Fibroblast of villous mesenchyme (primary cell): ENCODE results near the gene PALM2AKAP2. TPM values are rescaled to one million over a fixed set of nuclear protein-coding genes. Genes with fewer than 3 reads are reported as not detected.

Experiments used
- DNase-seq: peaks from one replicate; pipeline ENCODE4 v3.0.0-alpha.2; 2010; ENCODE audit warnings: low read depth
- H3K4me3 ChIP-seq: 2 replicates; pipeline ENCODE4 v1.5.1; 2011; ENCODE audit warnings: low read depth, mild to moderate bottlenecking, low read length
- CTCF ChIP-seq: IDR thresholded peaks from 2 replicates; pipeline ENCODE4 v1.5.1; 2012; ENCODE audit warnings: low read depth, mild to moderate bottlenecking, low read length; ENCODE audit not compliant: insufficient read depth
- total RNA-seq: library from RNA; depleted of rRNA; stranded (reverse); fragments of >200 nt; gene quantifications from 2 replicates; pipeline ENCODE4 v1.2.3, GENCODE V29; 2012

Gene PALM2AKAP2
- 24.5 and 31.5 TPM in 2 replicates for total RNA-seq

- peak; percentile 1 for TF ChIP-seq CTCF
- peak within 1 kb of the TSS; percentile 71 for H3K4me3 ChIP-seq
- DNase-seq: peak; percentile 58
Observed at GRCh38 chr9:109779711-109780452, at the start of gene PALM2AKAP2. PALM2AKAP2 (plus strand) TSS chr9:109780198; CDS start chr9:109780489, 291 bp downstream.

GRCh38 chr9:109730228-109730627 lies 49.8 kb upstream of the PALM2AKAP2 start:
- DNase-seq: no peak
- H3K4me3 ChIP-seq: no peak overlapping the region
- TF ChIP-seq CTCF: no peak

GRCh38 chr9:109733690-109734089 lies 46.3 kb upstream of the PALM2AKAP2 start:
- H3K4me3 ChIP-seq: no peak overlapping the region
- TF ChIP-seq CTCF: no peak
- DNase-seq: peak; percentile 76

GRCh38 chr9:109734814-109735213 lies 45.2 kb upstream of the PALM2AKAP2 start:
- no peak for TF ChIP-seq CTCF
- H3K4me3 ChIP-seq: no peak overlapping the region
- no peak for DNase-seq

- H3K4me3 ChIP-seq: no peak overlapping the region
- TF ChIP-seq CTCF: no peak
- peak; percentile 6 for DNase-seq
Observed at GRCh38 chr9:109735801-109736200, 44.2 kb upstream of the PALM2AKAP2 start.

- no peak overlapping the region for H3K4me3 ChIP-seq
- DNase-seq: no peak
- TF ChIP-seq CTCF: no peak
Observed at GRCh38 chr9:109737295-109737694, 42.7 kb upstream of the PALM2AKAP2 start.

GRCh38 chr9:109739760-109740159 lies 40.2 kb upstream of the PALM2AKAP2 start:
- DNase-seq: peak; percentile 18
- no peak overlapping the region for H3K4me3 ChIP-seq
- TF ChIP-seq CTCF: no peak
